Naive thymus-derived CD4-positive, alpha-beta T cell (primary cell): ENCODE measurements around the gene EMILIN2. TPM values are rescaled to one million over a fixed set of nuclear protein-coding genes. Genes with fewer than 3 reads are reported as not detected.

ENCODE experiments used
- ATAC-seq: fragments of 150-1000 bp; cut with Tn5 transposase; 2 replicates; pipeline ENCODE4 v1.10.0; 2021; ENCODE audit warnings: mild to moderate bottlenecking, moderate library complexity
- CTCF ChIA-PET: fragments of 350-600 bp; sonication (Branson Sonifier 250); formaldehyde crosslinking; loops from one replicate; lab custom pipeline; 2021; ENCODE audit warnings: antibody characterized with exemption; lab: Charles Lee
- POLR2A ChIA-PET: fragments of 350-600 bp; sonication (Branson Sonifier 250); formaldehyde crosslinking; loops from one replicate; lab custom pipeline; 2021; ENCODE audit warnings: antibody characterized with exemption, inconsistent platforms; lab: Charles Lee
- DNase-seq, 9 donors: peaks; one replicate each; pipeline versions ENCODE4 v3.0.0 to v3.0.0-alpha.2; 2020 to 2022; ENCODE audit warnings: mixed read lengths in 1 of 9
- H3K27ac ChIP-seq: one replicate; pipeline ENCODE4 v1.7.0; 2013; ENCODE audit warnings: mild to moderate bottlenecking, low read depth, low read length, moderate library complexity
- H3K27me3 ChIP-seq, 2 donors: one replicate each; pipeline ENCODE4 v1.7.0; 2013; ENCODE audit warnings: low read length in 2 of 2, mild to moderate bottlenecking in 2 of 2, moderate library complexity in 2 of 2; ENCODE audit not compliant: control insufficient read depth in 2 of 2, insufficient read depth in 2 of 2
- H3K36me3 ChIP-seq, 3 experiments: 1 replicate in 2 of 3; 2 replicates in 1 of 3; pipeline ENCODE4 v1.7.0; 2013; ENCODE audit warnings: low read length in 3 of 3, mild to moderate bottlenecking in 3 of 3, moderate library complexity in 1 of 3; ENCODE audit not compliant: insufficient read depth in 3 of 3, control insufficient read depth in 2 of 3
- H3K4me1 ChIP-seq, 2 donors: one replicate each; pipeline ENCODE4 v1.7.0; 2013; ENCODE audit warnings: low read length in 2 of 2, mild to moderate bottlenecking in 2 of 2, moderate library complexity in 1 of 2; ENCODE audit not compliant: control insufficient read depth in 2 of 2, insufficient read depth in 2 of 2
- H3K4me3 ChIP-seq: 2 replicates; pipeline ENCODE4 v1.7.0; 2013; ENCODE audit warnings: mild to moderate bottlenecking, low read length
- H3K9me3 ChIP-seq, 3 experiments: 1 replicate in 2 of 3; 2 replicates in 1 of 3; pipeline ENCODE4 v1.7.0; 2013; ENCODE audit warnings: low read length in 3 of 3; ENCODE audit not compliant: control insufficient read depth in 2 of 3
- H3K27ac Mint-ChIP-seq, 9 donors: one replicate each; pipeline ENCODE4 v1.8.0; 2020 to 2022; ENCODE audit warnings: mixed read lengths in 9 of 9, mild to moderate bottlenecking in 8 of 9, moderate library complexity in 5 of 9, inconsistent platforms in 2 of 9
- H3K27me3 Mint-ChIP-seq, 5 donors: one replicate each; pipeline ENCODE4 v1.8.0; 2021 to 2022; ENCODE audit warnings: mixed read lengths in 5 of 5, mild to moderate bottlenecking in 1 of 5
- H3K36me3 Mint-ChIP-seq, 5 donors: one replicate each; pipeline ENCODE4 v1.8.0; 2020 to 2022; ENCODE audit warnings: mixed read lengths in 5 of 5, mild to moderate bottlenecking in 3 of 5, inconsistent platforms in 1 of 5
- H3K4me1 Mint-ChIP-seq, 7 donors: one replicate each; pipeline ENCODE4 v1.8.0; 2020 to 2022; ENCODE audit warnings: mixed read lengths in 7 of 7, mild to moderate bottlenecking in 3 of 7, inconsistent platforms in 1 of 7
- H3K4me3 Mint-ChIP-seq, 10 donors: one replicate each; pipeline ENCODE4 v1.8.0; 2020 to 2022; ENCODE audit warnings: mild to moderate bottlenecking in 10 of 10, mixed read lengths in 10 of 10, moderate library complexity in 6 of 10, inconsistent platforms in 2 of 10
- H3K9me3 Mint-ChIP-seq, 11 donors: one replicate each; pipeline ENCODE4 v1.8.0; 2020 to 2022; ENCODE audit warnings: mixed read lengths in 11 of 11, mild to moderate bottlenecking in 4 of 11, inconsistent platforms in 1 of 11, moderate library complexity in 1 of 11
- intact Hi-C, 2 donors: fragments of 100-400 bp; cut with micrococcal nuclease; formaldehyde crosslinking; loops; one replicate each; pipeline ENCODE4 v1.15.1; 2023
- polyA plus RNA-seq, 2 donors: library from polyadenylated mRNA; unstranded; fragments of 300-500 nt; fragmentation: Illumina TruSeq; gene quantifications; one replicate each; pipeline ENCODE4 v1.2.3, GENCODE V29; 2021
- total RNA-seq, 6 experiments: library from RNA in 5 of 6; stranded (reverse) in 5 of 6; gene quantifications; 1 replicate in 5 of 6; 2 replicates in 1 of 6; pipeline ENCODE4 v1.2.3 and lab custom pipeline; 2021 to 2026

Gene EMILIN2
- total and polyA plus RNA-seq, 7 experiments from 2014 or later = 2.9 to 51.1 (median 7.7) TPM

GRCh38 chr18:2878656-2879330 lies 32.0 kb downstream of the EMILIN2 start:
- H3K27me3 ChIP-seq = no peaks in the 10 kb centered on the region
- no peaks in the 10 kb centered on the region for H3K9me3 ChIP-seq
- Mint-ChIP-seq H3K4me1 (peaks cover 21 to 40% (median 30%) of the 10 kb centered on the region in 7 donors), H3K4me3 (peak overlapping the region in 1 of 10 donors; percentile 14), H3K9me3 (no peaks in the 10 kb centered on the region), H3K27me3 (peaks cover 0 to 4% (median 0%) of the 10 kb centered on the region in 5 donors), H3K27ac (peak overlapping the region in 2 of 9 donors; percentile 14 to 51), H3K36me3 (peaks cover 0 to 4% (median 0%) of the 10 kb centered on the region in 5 donors)
- H3K4me3 ChIP-seq = no peak overlapping the region
- intact Hi-C loops = no loop called here
- ChIA-PET POLR2A (no interaction called here), CTCF (no interaction called here)
- H3K36me3 ChIP-seq = no peaks in the 10 kb centered on the region
- no peak for DNase-seq
- H3K4me1 ChIP-seq = peaks cover 20 to 22% of the 10 kb centered on the region in 2 donors
- no peak overlapping the region for H3K27ac ChIP-seq
- no peak for ATAC-seq

GRCh38 chr18:2879889-2880288 lies 33.1 kb downstream of the EMILIN2 start:
- CTCF ChIA-PET = no interaction called here
- H3K9me3 Mint-ChIP-seq = no peaks in the 10 kb centered on the region
- POLR2A ChIA-PET = no interaction called here
- peaks cover 0 to 4% (median 0%) of the 10 kb centered on the region in 5 donors for H3K36me3 Mint-ChIP-seq
- H3K4me3 Mint-ChIP-seq = peak overlapping the region in 1 of 10 donors; percentile 14
- DNase-seq (no peak), ATAC-seq (no peak)
- peak overlapping the region in 2 of 9 donors; percentile 62 to 73 for H3K27ac Mint-ChIP-seq
- no peaks in the 10 kb centered on the region for H3K36me3 ChIP-seq
- peaks cover 25 to 30% of the 10 kb centered on the region in 2 donors for H3K4me1 ChIP-seq
- H3K27me3 ChIP-seq = no peaks in the 10 kb centered on the region
- no peak overlapping the region for H3K27ac ChIP-seq
- intact Hi-C loops = no loop called here
- H3K4me3 ChIP-seq = no peak overlapping the region
- H3K4me1 Mint-ChIP-seq = peaks cover 26 to 43% (median 34%) of the 10 kb centered on the region in 7 donors
- peaks cover 0 to 4% (median 0%) of the 10 kb centered on the region in 5 donors for H3K27me3 Mint-ChIP-seq
- H3K9me3 ChIP-seq = no peaks in the 10 kb centered on the region

- Histone ChIP-seq H3K4me1 (peaks cover 25 to 31% of the 10 kb centered on the region in 2 donors), H3K4me3 (no peak overlapping the region), H3K9me3 (no peaks in the 10 kb centered on the region), H3K27me3 (no peaks in the 10 kb centered on the region), H3K36me3 (no peaks in the 10 kb centered on the region), H3K27ac (no peak overlapping the region)
- CTCF ChIA-PET = no interaction called here
- peaks cover 0 to 7% (median 0%) of the 10 kb centered on the region in 5 donors for H3K36me3 Mint-ChIP-seq
- no peak for ATAC-seq
- POLR2A ChIA-PET = interaction anchor here (0.7 kb wide), 1 partner anchor 265 kb away, joined by 3 read pairs; no protein-coding TSS in a partner anchor
- no peak for DNase-seq
- H3K9me3 Mint-ChIP-seq = no peaks in the 10 kb centered on the region
- no peak overlapping the region for H3K27ac Mint-ChIP-seq
- peak overlapping the region in 1 of 10 donors; percentile 25 for H3K4me3 Mint-ChIP-seq
- H3K27me3 Mint-ChIP-seq = peaks cover 0 to 4% (median 0%) of the 10 kb centered on the region in 5 donors
- intact Hi-C loops = no loop called here
- peaks cover 26 to 47% (median 36%) of the 10 kb centered on the region in 7 donors for H3K4me1 Mint-ChIP-seq
Measured at GRCh38 chr18:2880473-2880872, 33.7 kb downstream of the EMILIN2 start.

GRCh38 chr18:2881088-2881839 lies 34.5 kb downstream of the EMILIN2 start:
- no peak overlapping the region for H3K4me3 ChIP-seq
- ChIA-PET POLR2A (interaction anchor here (0.7 to 1.0 kb wide), 2 partner anchors 10 to 264 kb away, joined by 3 read pairs; no protein-coding TSS in a partner anchor), CTCF (no interaction called here)
- Mint-ChIP-seq H3K27ac (peak overlapping the region in 8 of 9 donors; percentile 56 to 87 (median 73)), H3K4me3 (peak overlapping the region; percentile 25 to 78 (median 68)), H3K36me3 (peaks cover 0 to 10% (median under 1%) of the 10 kb centered on the region in 5 donors), H3K9me3 (peaks cover 0 to 5% (median 2%) of the 10 kb centered on the region in 11 donors), H3K27me3 (peaks cover 0 to 4% (median 0%) of the 10 kb centered on the region in 5 donors), H3K4me1 (peaks cover 27 to 47% (median 36%) of the 10 kb centered on the region in 7 donors)
- H3K27me3 ChIP-seq = no peaks in the 10 kb centered on the region
- no peaks in the 10 kb centered on the region for H3K9me3 ChIP-seq
- intact Hi-C loops = no loop called here
- ATAC-seq = no peak
- DNase-seq = no peak
- H3K4me1 ChIP-seq = peaks cover 25 to 31% of the 10 kb centered on the region in 2 donors
- no peaks in the 10 kb centered on the region for H3K36me3 ChIP-seq
- H3K27ac ChIP-seq = peak overlapping the region; percentile 14

GRCh38 chr18:2881840-2882195 lies 35.0 kb downstream of the EMILIN2 start:
- ChIA-PET CTCF (no interaction called here), POLR2A (interaction anchor here (1.0 kb wide), 1 partner anchor 10 kb away, joined by 3 read pairs; no protein-coding TSS in a partner anchor)
- intact Hi-C loops = loop anchor here in 1 of 2 donors (2.0 kb wide), 1 partner anchor 25 kb away; no protein-coding TSS in a partner anchor
- Histone ChIP-seq H3K27me3 (no peaks in the 10 kb centered on the region), H3K4me3 (no peak overlapping the region), H3K9me3 (no peaks in the 10 kb centered on the region), H3K4me1 (peaks cover 25 to 31% of the 10 kb centered on the region in 2 donors), H3K27ac (peak overlapping the region; percentile 29), H3K36me3 (no peaks in the 10 kb centered on the region)
- Mint-ChIP-seq H3K36me3 (peaks cover 4 to 15% (median 6%) of the 10 kb centered on the region in 5 donors), H3K4me3 (peak overlapping the region; percentile 25 to 78 (median 68)), H3K27ac (peak overlapping the region; percentile 56 to 96 (median 74)), H3K9me3 (peaks cover 2 to 10% (median 7%) of the 10 kb centered on the region in 11 donors), H3K4me1 (peaks cover 29 to 51% (median 36%) of the 10 kb centered on the region in 7 donors), H3K27me3 (peaks cover 0 to 4% (median 0%) of the 10 kb centered on the region in 5 donors)
- ATAC-seq = peak; percentile 27
- peak in 2 of 9 donors; percentile 15 to 23 for DNase-seq

GRCh38 chr18:2882201-2882600 lies 35.4 kb downstream of the EMILIN2 start:
- POLR2A ChIA-PET = no interaction called here
- Histone ChIP-seq H3K27me3 (no peaks in the 10 kb centered on the region), H3K27ac (peak overlapping the region; percentile 29), H3K9me3 (no peaks in the 10 kb centered on the region), H3K4me1 (peaks cover 25 to 31% of the 10 kb centered on the region in 2 donors), H3K36me3 (no peaks in the 10 kb centered on the region), H3K4me3 (no peak overlapping the region)
- DNase-seq = no peak
- CTCF ChIA-PET = no interaction called here
- Mint-ChIP-seq H3K27ac (peak overlapping the region; percentile 31 to 96 (median 74)), H3K4me3 (peak overlapping the region in 6 of 10 donors; percentile 50 to 77 (median 71)), H3K4me1 (peaks cover 29 to 53% (median 39%) of the 10 kb centered on the region in 7 donors), H3K9me3 (peaks cover 3 to 14% (median 8%) of the 10 kb centered on the region in 11 donors), H3K27me3 (peaks cover 0 to 4% (median 0%) of the 10 kb centered on the region in 5 donors), H3K36me3 (peaks cover 5 to 18% (median 9%) of the 10 kb centered on the region in 5 donors)
- intact Hi-C loops = loop anchor here in 1 of 2 donors (2.0 kb wide), 1 partner anchor 25 kb away; no protein-coding TSS in a partner anchor
- ATAC-seq = no peak
